H1 (cell line): ENCODE data around the gene PDE6B. TPM values are rescaled to one million over a fixed set of nuclear protein-coding genes. Genes with fewer than 3 reads are reported as not detected.

Experiments
- ASH2L ChIP-seq: fragments of 200-600, 300-600 bp; sonication (generic); IDR thresholded peaks from one replicate; pipeline ENCODE4 v1.7.1; 2017; ENCODE audit warnings: low read length
- CHD7 ChIP-seq: fragments of 300-600 bp; sonication (generic); IDR thresholded peaks from 2 replicates; pipeline ENCODE4 v1.7.1; 2012; ENCODE audit warnings: low read length, moderate library complexity, mild to moderate bottlenecking, inconsistent platforms; ENCODE audit not compliant: insufficient replicate concordance
- MAFK ChIP-seq: IDR thresholded peaks from 2 replicates; pipeline ENCODE4 v1.6.1; 2012; ENCODE audit warnings: low read depth, mild to moderate bottlenecking, improper control_type of control experiment, low read length
- SP1 ChIP-seq: IDR thresholded peaks from 2 replicates; pipeline ENCODE4 v1.6.1; 2011; ENCODE audit warnings: low read depth, low read length
- polyA plus RNA-seq, 7 experiments: library from polyadenylated mRNA; depleted of rRNA in 3 of 7; stranded (reverse) in 5 of 7; unstranded in 2 of 7; fragments of >200 nt in 5 of 7; fragments of 200-250 nt in 2 of 7; gene quantifications; 1 replicate in 5 of 7; 2 replicates in 1 of 7; 4 replicates in 1 of 7; pipeline versions ENCODE4 v1.2.1 to v1.2.3, GENCODE V29; 2011 to 2013; ENCODE audit warnings: missing spikeins in 2 of 7, mixed read lengths in 2 of 7
- total RNA-seq: library from RNA; stranded (reverse); fragmentation: NEBNext Ultra II Directional; extraction: Animal tissue kit (Norgen Biotek cat#: 25700); gene quantifications from 2 replicates; pipeline ENCODE4 v1.2.1, GENCODE V29; 2021

Gene PDE6B
- total and polyA plus RNA-seq, 2 of the 8 experiments (the other 6 are each of a cell fraction or from before 2014, with no cell fraction given), result 4.1 to 8.4 TPM

DNA sequence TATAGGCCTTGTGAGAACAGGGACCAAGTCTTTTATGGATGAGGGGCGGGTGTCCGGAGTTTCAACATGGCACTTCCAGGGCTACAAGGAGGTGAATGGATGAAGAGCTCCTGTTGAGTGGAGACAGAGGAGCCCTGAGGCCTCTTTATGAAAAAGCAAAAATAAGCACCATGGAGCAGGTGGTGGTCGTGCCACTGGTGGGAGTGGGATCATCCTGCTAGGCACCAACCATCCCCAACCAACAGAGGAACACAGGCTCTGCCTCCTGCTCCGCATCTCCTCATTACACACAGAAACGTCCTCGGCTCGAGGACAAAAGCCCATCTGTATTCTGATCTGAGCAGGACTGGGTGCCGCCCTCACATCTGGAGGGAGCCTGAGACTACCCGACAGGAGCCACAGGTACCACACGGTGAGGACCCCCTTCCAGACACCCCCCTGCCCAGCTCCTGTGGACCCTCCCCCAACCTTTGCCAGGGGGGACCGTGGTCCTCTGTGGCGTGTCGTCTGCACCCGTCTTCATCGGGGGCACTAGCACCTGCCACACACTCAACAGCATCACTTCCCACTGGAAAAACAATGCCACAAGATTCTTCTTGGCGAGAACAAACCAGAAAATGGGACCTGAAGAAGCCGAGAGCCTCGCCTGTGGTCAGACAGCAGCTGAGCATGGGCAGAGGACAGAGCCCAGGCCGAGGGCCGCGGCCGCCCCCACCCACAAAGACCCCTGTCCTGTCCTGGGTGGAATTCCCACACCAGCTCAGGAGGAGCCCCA lies 3.9 kb upstream of the PDE6B start (continued):
- TF ChIP-seq CHD7, result no peak
- TF ChIP-seq SP1, result no peak
- TF ChIP-seq ASH2L, result no peak
- TF ChIP-seq MAFK, result no peak
